ENCODE data around the gene MRTFA. TPM values are rescaled to one million over a fixed set of nuclear protein-coding genes. Genes with fewer than 3 reads are reported as not detected.

MRTFA gene
- total RNA-seq, 4 donors from 2014 or later: 46.0 to 408 (median 90.0) TPM

- Histone ChIP-seq H3K27me3 (no peaks in the 10 kb centered on the region), H3K9me3 (no peaks in the 10 kb centered on the region), H3K4me1 (peaks cover 0 to 8% (median 0%) of the 10 kb centered on the region in 4 donors), H3K36me3 (no peaks in the 10 kb centered on the region), H3K4me3 (no peak overlapping the region), H3K27ac (no peak overlapping the region)
- TF ChIP-seq EP300 (IDR thresholded peaks at IDR 0.05; ENCODE audit: low read depth): no peak
- no peak for TF ChIP-seq CTCF (IDR thresholded peaks at IDR 0.05)
- no peak for TF ChIP-seq POLR2A (IDR thresholded peaks at IDR 0.05)
- no peak for TF ChIP-seq POLR2AphosphoS5 (IDR thresholded peaks at IDR 0.05)
- intact Hi-C loops (cut with DNase I; ENCODE audit: low total_unique reads): no loop called here
- WGBS, 2 donors (ENCODE audit: low coverage in 1 of 2): 92 to 97% methylated on average over 2 to 4 of the region's 4 CpGs
- no peak for DNase-seq
- in situ Hi-C loops (cut with MboI; ENCODE audit: low pct_ligation_motif_present in 1 of 4, low pct_unique_long_range_greater_than_20kb in 1 of 4, low sequenced_read_pairs in 3 of 4): no loop called here
Measured at GRCh38 chr22:40443732-40444131, 192.8 kb downstream of the MRTFA start.

GRCh38 chr22:40441761-40442390, 194.6 kb downstream of the MRTFA start:
- in situ Hi-C loops (cut with MboI; ENCODE audit: low pct_ligation_motif_present in 1 of 4, low pct_unique_long_range_greater_than_20kb in 1 of 4, low sequenced_read_pairs in 3 of 4) (no loop called here), intact Hi-C loops (cut with DNase I; ENCODE audit: low total_unique reads) (no loop called here)
- Histone ChIP-seq H3K36me3 (no peaks in the 10 kb centered on the region), H3K27ac (no peak overlapping the region), H3K4me1 (peaks cover 0 to 16% (median 8%) of the 10 kb centered on the region in 4 donors), H3K27me3 (no peaks in the 10 kb centered on the region), H3K4me3 (no peak overlapping the region), H3K9me3 (no peaks in the 10 kb centered on the region)
- TF ChIP-seq EP300 (IDR thresholded peaks at IDR 0.05; ENCODE audit: low read depth) (no peak), CTCF (IDR thresholded peaks at IDR 0.05) (no peak), POLR2AphosphoS5 (IDR thresholded peaks at IDR 0.05) (no peak), POLR2A (IDR thresholded peaks at IDR 0.05) (no peak)
- no peak for DNase-seq
- 95% methylated on average over 5 of the region's 5 CpGs; no CpG with 5 or more reads in 1 of the 2 donors for WGBS, 2 donors (ENCODE audit: low coverage in 1 of 2)

GRCh38 chr22:40436505-40437431, 199.8 kb downstream of the MRTFA start:
- 22 to 40% methylated on average over 5 to 12 of the region's 12 CpGs for WGBS, 2 donors (ENCODE audit: low coverage in 1 of 2)
- no peaks in the 10 kb centered on the region for H3K27me3 ChIP-seq
- peaks cover 0 to 51% (median 15%) of the 10 kb centered on the region in 4 donors for H3K4me1 ChIP-seq
- peak overlapping the region; percentile 50 to 78 (median 68) for H3K27ac ChIP-seq
- in situ Hi-C loops (cut with MboI; ENCODE audit: low pct_ligation_motif_present in 1 of 4, low pct_unique_long_range_greater_than_20kb in 1 of 4, low sequenced_read_pairs in 3 of 4) (loop anchor here in 3 of 4 donors (5.0 to 10.0 kb wide), 2 partner anchors 206 to 208 kb away; no protein-coding TSS in a partner anchor), intact Hi-C loops (cut with DNase I; ENCODE audit: low total_unique reads) (loop anchor here (2.0 kb wide), 1 partner anchor 210 kb away; no protein-coding TSS in a partner anchor)
- no peaks in the 10 kb centered on the region for H3K9me3 ChIP-seq
- peak overlapping the region in 1 of 4 donors; percentile 30 for H3K4me3 ChIP-seq
- peak; percentile 31 for DNase-seq
- H3K36me3 ChIP-seq: peaks cover 0 to 6% (median 0%) of the 10 kb centered on the region in 4 donors
- peak; percentile 62 to 78 (median 72) for TF ChIP-seq CTCF (IDR thresholded peaks at IDR 0.05)
- no peak for TF ChIP-seq POLR2AphosphoS5 (IDR thresholded peaks at IDR 0.05)

GRCh38 chr22:40434745-40435144, 201.8 kb downstream of the MRTFA start:
- Histone ChIP-seq H3K4me3 (no peak overlapping the region), H3K36me3 (peaks cover 0 to 6% (median under 1%) of the 10 kb centered on the region in 4 donors), H3K27me3 (no peaks in the 10 kb centered on the region), H3K4me1 (peaks cover 0 to 46% (median 15%) of the 10 kb centered on the region in 4 donors), H3K27ac (no peak overlapping the region), H3K9me3 (no peaks in the 10 kb centered on the region)
- WGBS, 2 donors (ENCODE audit: low coverage in 1 of 2): 83 to 90% methylated on average over 4 to 5 of the region's 5 CpGs
- no peak for TF ChIP-seq EP300 (IDR thresholded peaks at IDR 0.05; ENCODE audit: low read depth)
- no peak for TF ChIP-seq POLR2A (IDR thresholded peaks at IDR 0.05)
- no peak for TF ChIP-seq POLR2AphosphoS5 (IDR thresholded peaks at IDR 0.05)
- no peak for TF ChIP-seq CTCF (IDR thresholded peaks at IDR 0.05)
- in situ Hi-C loops (cut with MboI; ENCODE audit: low pct_ligation_motif_present in 1 of 4, low pct_unique_long_range_greater_than_20kb in 1 of 4, low sequenced_read_pairs in 3 of 4) (loop anchor here (5.0 to 10.0 kb wide), 2 partner anchors 208 to 210 kb away; no protein-coding TSS in a partner anchor), intact Hi-C loops (cut with DNase I; ENCODE audit: low total_unique reads) (no loop called here)
- DNase-seq: no peak
